Tibial artery (tissue), 4 donors: ENCODE data around the gene PXDN.

ENCODE experiments used
- DNase-seq, 2 donors: peaks; one replicate each; pipeline ENCODE4 v3.0.0-alpha.2; 2019
- H3K27ac ChIP-seq, 2 donors: fragments of 200-600 bp; sonication (generic) in 1 of 2; 1 replicate in 1 of 2; 2 replicates in 1 of 2; pipeline ENCODE4 v1.5.1; 2018 to 2019; ENCODE audit warnings: mild to moderate bottlenecking in 1 of 2
- H3K27me3 ChIP-seq, 2 donors: fragments of 200-600 bp; sonication (generic) in 1 of 2; one replicate each; pipeline versions ENCODE4 v1.5.1 to v1.6.0; 2016 to 2019
- H3K36me3 ChIP-seq, 3 donors: fragments of 200-600 bp; sonication (generic) in 2 of 3; one replicate each; pipeline ENCODE4 v1.5.1; 2016 to 2019; ENCODE audit warnings: mild to moderate bottlenecking in 2 of 3
- H3K4me1 ChIP-seq, 4 donors: fragments of 200-600 bp; sonication (generic) in 2 of 4; 1 replicate in 3 of 4; 2 replicates in 1 of 4; pipeline ENCODE4 v1.5.1; 2016 to 2019
- H3K4me3 ChIP-seq, 2 donors: fragments of 200-600 bp; sonication (generic) in 1 of 2; 1 replicate in 1 of 2; 2 replicates in 1 of 2; pipeline ENCODE4 v1.5.1; 2018 to 2019; ENCODE audit warnings: mild to moderate bottlenecking in 2 of 2
- H3K9me3 ChIP-seq, 3 donors: fragments of 200-600 bp; sonication (generic) in 1 of 3; one replicate each; pipeline ENCODE4 v1.5.1; 2016 to 2019
- intact Hi-C: fragments of 100-400 bp; cut with DNase I; formaldehyde crosslinking; loops from one replicate; pipeline ENCODE4 v1.15.0; 2023; ENCODE audit warnings: low total_unique reads
- TF ChIP-seq, protein P1 (sequence below), 2 experiments: fragments of 200-600 bp in 1 of 2; fragments of 450-650 bp in 1 of 2; IDR thresholded peaks; one replicate each; pipeline ENCODE4 v1.5.1; 2017 to 2019; ENCODE audit warnings: antibody characterized with exemption in 2 of 2, mild to moderate bottlenecking in 1 of 2, moderate library complexity in 1 of 2

PXDN gene, protein sequence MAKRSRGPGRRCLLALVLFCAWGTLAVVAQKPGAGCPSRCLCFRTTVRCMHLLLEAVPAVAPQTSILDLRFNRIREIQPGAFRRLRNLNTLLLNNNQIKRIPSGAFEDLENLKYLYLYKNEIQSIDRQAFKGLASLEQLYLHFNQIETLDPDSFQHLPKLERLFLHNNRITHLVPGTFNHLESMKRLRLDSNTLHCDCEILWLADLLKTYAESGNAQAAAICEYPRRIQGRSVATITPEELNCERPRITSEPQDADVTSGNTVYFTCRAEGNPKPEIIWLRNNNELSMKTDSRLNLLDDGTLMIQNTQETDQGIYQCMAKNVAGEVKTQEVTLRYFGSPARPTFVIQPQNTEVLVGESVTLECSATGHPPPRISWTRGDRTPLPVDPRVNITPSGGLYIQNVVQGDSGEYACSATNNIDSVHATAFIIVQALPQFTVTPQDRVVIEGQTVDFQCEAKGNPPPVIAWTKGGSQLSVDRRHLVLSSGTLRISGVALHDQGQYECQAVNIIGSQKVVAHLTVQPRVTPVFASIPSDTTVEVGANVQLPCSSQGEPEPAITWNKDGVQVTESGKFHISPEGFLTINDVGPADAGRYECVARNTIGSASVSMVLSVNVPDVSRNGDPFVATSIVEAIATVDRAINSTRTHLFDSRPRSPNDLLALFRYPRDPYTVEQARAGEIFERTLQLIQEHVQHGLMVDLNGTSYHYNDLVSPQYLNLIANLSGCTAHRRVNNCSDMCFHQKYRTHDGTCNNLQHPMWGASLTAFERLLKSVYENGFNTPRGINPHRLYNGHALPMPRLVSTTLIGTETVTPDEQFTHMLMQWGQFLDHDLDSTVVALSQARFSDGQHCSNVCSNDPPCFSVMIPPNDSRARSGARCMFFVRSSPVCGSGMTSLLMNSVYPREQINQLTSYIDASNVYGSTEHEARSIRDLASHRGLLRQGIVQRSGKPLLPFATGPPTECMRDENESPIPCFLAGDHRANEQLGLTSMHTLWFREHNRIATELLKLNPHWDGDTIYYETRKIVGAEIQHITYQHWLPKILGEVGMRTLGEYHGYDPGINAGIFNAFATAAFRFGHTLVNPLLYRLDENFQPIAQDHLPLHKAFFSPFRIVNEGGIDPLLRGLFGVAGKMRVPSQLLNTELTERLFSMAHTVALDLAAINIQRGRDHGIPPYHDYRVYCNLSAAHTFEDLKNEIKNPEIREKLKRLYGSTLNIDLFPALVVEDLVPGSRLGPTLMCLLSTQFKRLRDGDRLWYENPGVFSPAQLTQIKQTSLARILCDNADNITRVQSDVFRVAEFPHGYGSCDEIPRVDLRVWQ (N-terminal part only)

DNA sequence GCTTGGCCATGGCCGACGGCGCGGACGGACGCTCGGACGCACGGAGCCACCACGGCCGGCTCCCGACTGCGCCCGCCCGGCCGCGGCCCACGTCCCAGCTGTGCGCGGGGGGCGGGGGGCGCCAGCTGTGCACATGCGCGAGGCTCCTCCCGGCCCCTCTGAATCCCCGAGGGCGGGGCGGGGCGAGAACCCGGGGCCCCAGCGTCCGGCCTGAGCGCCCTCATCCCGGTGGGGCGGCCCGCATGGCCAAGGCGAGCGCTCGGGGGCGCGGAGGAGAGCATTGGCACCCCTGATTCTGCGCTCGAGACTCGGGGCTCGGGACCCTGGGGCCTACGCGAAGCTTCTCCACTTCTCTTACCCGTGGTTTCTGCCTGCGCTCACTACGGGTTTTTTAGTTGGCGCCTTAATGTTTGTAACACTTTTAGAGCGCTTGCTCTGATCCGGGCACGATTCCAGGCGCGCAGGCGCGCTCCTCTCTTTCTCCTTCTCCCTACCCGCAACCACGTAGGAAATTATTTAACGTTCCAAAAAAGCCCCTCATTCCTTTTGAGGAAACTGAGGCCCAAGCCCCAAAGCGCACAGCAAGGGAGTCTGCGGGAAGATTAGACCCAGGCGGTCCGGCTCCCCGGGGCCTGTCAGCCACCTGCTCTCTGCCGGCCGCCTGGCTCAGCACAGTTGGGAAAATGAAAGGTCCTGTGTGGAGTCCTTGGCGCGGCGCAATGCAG lies at the start of gene PXDN:
PXDN (minus strand) TSS at position 70 of the 725 bp plus-strand sequence; CDS start at position 10, 60 bp downstream.
- H3K27ac ChIP-seq = peak within 1 kb of the TSS; percentile 95 to 99
- H3K4me3 ChIP-seq = peak within 1 kb of the TSS; percentile 72 to 95
- no peak for DNase-seq
- H3K36me3 ChIP-seq = no peaks in the 10 kb centered on the region
- peaks cover 0 to 7% of the 10 kb centered on the region in 2 donors for H3K27me3 ChIP-seq
- TF ChIP-seq, protein P1, sequence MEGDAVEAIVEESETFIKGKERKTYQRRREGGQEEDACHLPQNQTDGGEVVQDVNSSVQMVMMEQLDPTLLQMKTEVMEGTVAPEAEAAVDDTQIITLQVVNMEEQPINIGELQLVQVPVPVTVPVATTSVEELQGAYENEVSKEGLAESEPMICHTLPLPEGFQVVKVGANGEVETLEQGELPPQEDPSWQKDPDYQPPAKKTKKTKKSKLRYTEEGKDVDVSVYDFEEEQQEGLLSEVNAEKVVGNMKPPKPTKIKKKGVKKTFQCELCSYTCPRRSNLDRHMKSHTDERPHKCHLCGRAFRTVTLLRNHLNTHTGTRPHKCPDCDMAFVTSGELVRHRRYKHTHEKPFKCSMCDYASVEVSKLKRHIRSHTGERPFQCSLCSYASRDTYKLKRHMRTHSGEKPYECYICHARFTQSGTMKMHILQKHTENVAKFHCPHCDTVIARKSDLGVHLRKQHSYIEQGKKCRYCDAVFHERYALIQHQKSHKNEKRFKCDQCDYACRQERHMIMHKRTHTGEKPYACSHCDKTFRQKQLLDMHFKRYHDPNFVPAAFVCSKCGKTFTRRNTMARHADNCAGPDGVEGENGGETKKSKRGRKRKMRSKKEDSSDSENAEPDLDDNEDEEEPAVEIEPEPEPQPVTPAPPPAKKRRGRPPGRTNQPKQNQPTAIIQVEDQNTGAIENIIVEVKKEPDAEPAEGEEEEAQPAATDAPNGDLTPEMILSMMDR (IDR thresholded peaks at IDR 0.05) = no peak
- H3K4me1 ChIP-seq = peaks cover 0 to 36% (median 20%) of the 10 kb centered on the region in 4 donors
- intact Hi-C loops = loop anchor here (5.0 to 10.0 kb wide), 2 partner anchors 152 to 1070 kb away; partner anchors contain the start of gene TMEM18
- H3K9me3 ChIP-seq = no peaks in the 10 kb centered on the region

DNA sequence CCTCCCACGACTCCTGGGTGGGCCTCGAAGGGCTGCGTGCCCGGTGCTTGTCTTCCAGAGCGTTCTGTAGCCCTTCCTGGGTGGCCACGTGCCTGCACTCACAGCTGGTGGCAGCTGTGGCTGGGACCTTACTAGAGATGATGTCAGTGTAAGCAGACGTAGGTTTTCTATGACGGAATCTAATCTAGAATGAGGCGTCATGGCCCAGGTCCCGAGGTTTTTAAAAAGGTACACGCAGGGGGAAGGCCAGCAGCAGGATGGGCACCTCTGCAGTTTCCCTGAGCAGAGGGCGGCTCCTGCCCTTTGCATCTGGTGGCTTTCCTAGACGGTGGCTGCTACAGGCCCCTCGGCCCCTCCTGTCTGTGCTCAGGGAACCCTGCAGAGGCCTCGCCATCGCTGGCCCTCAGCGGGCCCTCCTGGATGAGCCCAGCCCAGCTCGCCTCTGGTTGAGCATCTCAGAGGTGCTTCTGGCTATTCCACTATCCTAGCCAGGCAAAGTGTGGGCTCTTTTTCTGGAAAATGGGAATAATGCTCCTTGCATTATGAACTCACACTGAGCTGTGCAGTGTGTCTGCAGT lies 49.6 kb upstream of the PXDN start:
- intact Hi-C loops = no loop called here
- peaks cover 0 to 15% (median 0%) of the 10 kb centered on the region in 4 donors for H3K4me1 ChIP-seq
- no peak overlapping the region for H3K4me3 ChIP-seq
- H3K27ac ChIP-seq = no peak overlapping the region
- no peaks in the 10 kb centered on the region for H3K27me3 ChIP-seq
- no peaks in the 10 kb centered on the region for H3K9me3 ChIP-seq
- TF ChIP-seq, protein P1 (IDR thresholded peaks at IDR 0.05) = no peak
- no peak for DNase-seq
- no peaks in the 10 kb centered on the region for H3K36me3 ChIP-seq

DNA sequence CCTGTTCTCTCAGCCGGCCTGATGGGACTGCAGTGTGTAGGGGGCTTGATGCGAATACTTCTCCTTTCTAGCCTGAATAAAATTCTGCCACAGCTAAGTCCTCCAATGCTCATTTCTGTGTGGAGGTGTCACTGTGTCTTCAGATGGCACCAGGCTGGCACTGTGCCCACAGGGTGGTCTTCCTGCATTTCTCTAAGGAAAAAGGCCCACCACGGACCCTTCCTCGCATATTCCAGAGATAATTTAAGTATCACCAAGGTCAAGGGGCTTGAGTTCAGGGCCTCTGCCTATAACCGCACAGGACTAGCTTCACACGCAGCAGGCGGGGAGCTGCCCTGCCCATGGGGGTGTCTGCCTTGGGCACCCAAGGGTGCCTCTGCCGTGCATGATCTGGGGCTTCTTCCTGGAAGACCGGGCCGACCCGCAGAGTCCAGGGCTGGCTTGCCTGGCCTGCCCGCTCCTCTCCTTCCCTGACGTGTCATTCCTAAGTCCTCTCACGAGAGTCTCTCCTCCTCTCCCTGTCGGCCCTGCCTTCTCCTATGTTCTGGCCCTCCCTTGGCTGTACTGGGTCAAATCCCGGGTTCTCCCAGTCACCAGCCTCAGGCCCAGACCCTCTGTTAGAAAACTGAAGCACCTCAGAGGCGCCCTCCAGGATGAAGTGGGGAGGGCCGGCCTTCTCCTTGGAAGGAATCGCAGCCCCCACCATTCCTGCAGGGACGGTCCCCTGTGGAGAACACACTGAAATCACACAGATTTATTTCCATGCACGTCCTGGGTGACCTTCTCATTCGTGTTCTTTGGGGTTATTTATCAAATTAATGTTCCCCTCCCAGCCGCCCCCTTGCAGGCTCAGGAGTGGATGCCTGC lies 48.9 kb upstream of the PXDN start:
- Histone ChIP-seq H3K27me3 (no peaks in the 10 kb centered on the region), H3K27ac (no peak overlapping the region), H3K4me3 (no peak overlapping the region), H3K36me3 (no peaks in the 10 kb centered on the region), H3K4me1 (peaks cover 0 to 15% (median 0%) of the 10 kb centered on the region in 4 donors), H3K9me3 (no peaks in the 10 kb centered on the region)
- DNase-seq = no peak
- intact Hi-C loops = no loop called here
- TF ChIP-seq, protein P1 (IDR thresholded peaks at IDR 0.05) = no peak

DNA sequence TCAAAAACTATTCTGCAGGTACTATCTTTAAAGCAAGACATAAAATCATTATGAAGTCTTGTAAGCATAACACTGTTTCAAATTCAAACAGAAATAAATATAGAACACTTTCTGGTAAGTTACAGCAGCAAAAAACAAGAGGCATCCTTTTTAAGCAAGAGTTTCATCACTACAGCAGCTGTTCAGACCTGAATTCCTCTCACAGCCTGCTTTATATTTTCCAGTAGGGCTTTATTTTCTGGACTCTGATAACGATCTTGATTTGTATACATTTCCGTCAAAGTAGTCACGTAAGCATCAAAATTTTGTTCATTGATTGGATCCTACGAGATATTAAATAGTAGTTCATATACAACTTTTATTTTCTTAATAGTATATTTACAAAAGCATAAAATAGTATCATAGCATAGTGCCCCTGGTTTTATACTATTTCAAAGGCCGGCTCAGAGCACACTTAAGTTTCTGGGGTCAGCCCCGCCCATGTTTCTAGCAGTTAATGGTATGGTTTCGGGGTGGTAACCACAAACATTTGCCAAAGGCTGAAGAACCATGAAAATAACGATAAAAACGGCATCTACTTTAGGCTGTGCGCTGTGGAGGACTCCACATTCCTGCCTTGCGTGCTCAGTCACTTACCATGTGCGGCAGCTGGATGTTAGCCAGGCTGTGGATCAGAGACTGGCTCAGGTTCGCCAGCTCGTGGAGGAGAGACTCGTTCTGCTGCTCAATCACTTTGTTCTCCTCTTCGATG lies 47.5 kb upstream of the PXDN start:
- H3K4me1 ChIP-seq = peaks cover 0 to 15% (median 0%) of the 10 kb centered on the region in 4 donors
- peak overlapping the region in 1 of 2 donors; percentile 11 for H3K4me3 ChIP-seq
- no peaks in the 10 kb centered on the region for H3K27me3 ChIP-seq
- no peaks in the 10 kb centered on the region for H3K36me3 ChIP-seq
- H3K27ac ChIP-seq = peak overlapping the region in 1 of 2 donors; percentile 32
- intact Hi-C loops = no loop called here
- H3K9me3 ChIP-seq = no peaks in the 10 kb centered on the region
- DNase-seq = peak in 1 of 2 donors; percentile 80
- TF ChIP-seq, protein P1 (IDR thresholded peaks at IDR 0.05) = no peak
